ENCODE data around the gene ZDHHC17.

The ZDHHC17 gene

GRCh38 chr12:76787689-76788088, 23.8 kb downstream of the ZDHHC17 start:
- Mint-ChIP-seq H3K27ac (no peak overlapping the region), H3K4me1 (ENCODE audit: low read depth) (peaks cover 34% of the 10 kb centered on the region)

DNA sequence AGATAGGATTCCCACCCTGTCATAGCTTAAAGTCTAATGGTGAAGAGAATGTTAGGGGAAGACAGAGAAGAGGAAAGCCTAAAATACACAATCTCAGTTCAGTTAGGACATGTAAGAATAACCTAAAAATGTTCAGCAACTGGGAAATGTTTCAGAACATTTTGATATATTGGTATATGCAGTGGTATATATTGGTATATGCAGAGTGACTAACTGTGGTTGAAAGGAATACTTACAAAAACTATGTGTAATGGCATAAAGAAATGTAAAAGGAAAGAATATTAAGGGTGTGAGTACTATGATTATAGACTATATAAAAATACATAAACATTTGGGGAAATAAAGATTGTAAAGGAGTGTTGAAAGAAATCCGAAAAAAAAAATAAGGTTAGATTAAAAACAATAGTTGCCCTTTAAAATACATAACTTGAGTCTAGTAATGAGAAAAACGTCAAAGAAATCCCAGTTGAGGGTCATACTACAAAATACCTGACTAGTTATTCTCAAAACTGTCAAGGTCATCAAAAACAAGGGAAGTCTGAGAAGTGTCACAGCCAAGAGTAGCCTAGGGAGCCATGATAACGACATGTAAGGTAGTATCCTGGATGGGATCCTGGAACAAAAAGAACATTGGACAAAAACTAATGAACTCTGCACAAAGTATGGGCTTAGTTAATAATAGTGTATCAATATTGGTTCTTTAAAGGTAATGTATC, 25.6 kb downstream of the ZDHHC17 start:
- no peak overlapping the region for H3K27ac Mint-ChIP-seq
- peaks cover 4% of the 10 kb centered on the region for H3K9me3 Mint-ChIP-seq
- no peak overlapping the region for H3K4me3 Mint-ChIP-seq
- peaks cover 18% of the 10 kb centered on the region for H3K4me1 Mint-ChIP-seq (ENCODE audit: low read depth)
- H3K36me3 Mint-ChIP-seq (ENCODE audit: low read depth) = peaks cover 5% of the 10 kb centered on the region
- no peaks in the 10 kb centered on the region for H3K27me3 Mint-ChIP-seq

More at GRCh38 chr12:76787689-76788088, 23.8 kb downstream of the ZDHHC17 start:
- no peaks in the 10 kb centered on the region for H3K27me3 Mint-ChIP-seq
- no peak overlapping the region for H3K4me3 Mint-ChIP-seq
- H3K9me3 Mint-ChIP-seq = peaks cover 4% of the 10 kb centered on the region
- H3K36me3 Mint-ChIP-seq (ENCODE audit: low read depth) = peaks cover 18% of the 10 kb centered on the region

DNA sequence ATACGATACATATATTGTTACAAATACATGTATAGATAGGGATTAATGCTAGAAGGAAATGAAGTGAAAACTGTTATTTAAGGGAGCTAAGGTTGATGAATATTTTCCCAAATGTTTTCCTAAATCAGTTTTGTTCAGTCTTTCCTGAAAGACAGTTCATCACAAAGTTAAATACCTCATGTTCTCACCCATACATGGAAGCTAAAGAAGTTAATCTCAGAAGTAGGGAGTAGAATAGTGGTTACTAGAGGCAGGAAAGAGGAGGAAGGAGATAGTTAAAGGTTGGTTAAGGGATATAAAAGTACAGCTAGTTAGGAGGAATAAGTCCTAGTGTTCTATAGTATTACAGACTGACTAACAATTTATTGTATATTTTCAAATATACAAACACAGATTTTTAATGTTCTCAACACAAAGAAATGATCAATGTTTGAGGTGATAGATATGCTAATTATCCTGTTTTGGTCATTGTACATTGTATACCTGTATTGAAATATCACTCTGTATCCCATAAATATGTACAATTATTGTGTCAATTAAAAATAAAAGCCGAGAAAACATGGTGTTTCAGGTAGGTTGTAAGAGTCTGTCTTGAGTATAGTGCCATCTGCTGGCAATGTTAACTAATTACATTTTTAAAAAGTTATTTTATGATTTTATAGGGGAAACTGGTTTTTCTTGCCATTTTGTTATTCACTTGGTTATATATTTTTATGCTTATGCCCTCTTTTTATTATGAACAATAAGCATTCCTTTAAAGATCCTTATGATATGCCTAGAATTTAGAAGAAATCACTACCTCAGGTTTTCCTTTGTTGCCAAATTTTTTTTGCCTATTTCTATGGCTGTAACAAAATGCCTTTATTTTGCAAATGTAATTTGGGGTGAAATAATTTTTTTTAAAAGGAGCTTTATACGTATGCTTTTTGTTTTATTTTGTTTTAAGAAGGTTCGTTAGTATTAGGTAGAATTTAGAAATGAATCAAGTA, 26.9 kb downstream of the ZDHHC17 start:
- Mint-ChIP-seq H3K9me3 (no peaks in the 10 kb centered on the region), H3K4me1 (ENCODE audit: low read depth) (peaks cover 20% of the 10 kb centered on the region), H3K4me3 (no peak overlapping the region), H3K27ac (peak overlapping the region; percentile 4), H3K36me3 (ENCODE audit: low read depth) (peaks cover under 1% of the 10 kb centered on the region), H3K27me3 (no peaks in the 10 kb centered on the region)

DNA sequence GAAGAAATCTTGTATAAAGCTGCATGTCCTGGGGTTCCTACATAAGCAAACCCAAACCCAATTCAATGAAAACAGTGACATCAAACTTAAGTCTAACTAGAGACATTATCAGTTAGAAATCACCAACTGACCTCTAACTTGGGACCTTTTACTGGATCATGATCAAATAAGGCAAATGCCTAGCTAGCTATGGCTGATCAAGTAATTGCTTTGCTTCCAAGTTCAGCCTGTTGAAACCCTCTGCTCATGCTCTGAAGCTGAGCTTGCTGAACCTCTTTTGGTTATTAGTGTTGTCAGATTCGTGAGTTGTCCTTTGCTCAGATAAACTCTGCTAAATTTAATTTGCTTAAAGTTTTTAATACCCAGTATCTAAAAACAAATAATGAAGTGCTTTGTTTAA, 28.9 kb downstream of the ZDHHC17 start:
- Mint-ChIP-seq H3K36me3 (ENCODE audit: low read depth) (peaks cover under 1% of the 10 kb centered on the region), H3K9me3 (no peaks in the 10 kb centered on the region), H3K27me3 (no peaks in the 10 kb centered on the region), H3K4me1 (ENCODE audit: low read depth) (peaks cover 13% of the 10 kb centered on the region), H3K4me3 (no peak overlapping the region), H3K27ac (no peak overlapping the region)

DNA sequence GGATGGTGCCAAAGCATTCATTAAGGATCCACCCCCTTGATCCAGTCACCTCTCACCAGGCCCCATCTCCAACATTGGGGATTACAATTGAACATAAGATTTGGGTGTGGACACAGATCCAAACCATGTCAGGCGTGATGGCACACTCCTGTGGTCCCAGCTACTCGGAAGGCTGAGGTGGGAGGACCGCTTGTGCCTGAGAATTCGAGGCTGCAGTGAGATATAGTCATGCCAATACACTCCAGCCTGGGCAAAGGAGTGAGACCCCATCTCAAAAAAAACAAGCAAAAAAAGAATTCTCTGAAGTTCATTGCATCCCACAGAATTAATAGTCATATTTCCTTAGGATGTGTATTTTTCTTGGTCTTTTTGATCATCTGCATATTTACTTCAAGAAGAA, 34.9 kb downstream of the ZDHHC17 start:
- H3K9me3 Mint-ChIP-seq = peaks cover 9% of the 10 kb centered on the region
- no peak overlapping the region for H3K4me3 Mint-ChIP-seq
- H3K27me3 Mint-ChIP-seq = no peaks in the 10 kb centered on the region
- no peak overlapping the region for H3K27ac Mint-ChIP-seq
- H3K36me3 Mint-ChIP-seq (ENCODE audit: low read depth) = peaks cover 44% of the 10 kb centered on the region
- peaks cover 6% of the 10 kb centered on the region for H3K4me1 Mint-ChIP-seq (ENCODE audit: low read depth)

DNA sequence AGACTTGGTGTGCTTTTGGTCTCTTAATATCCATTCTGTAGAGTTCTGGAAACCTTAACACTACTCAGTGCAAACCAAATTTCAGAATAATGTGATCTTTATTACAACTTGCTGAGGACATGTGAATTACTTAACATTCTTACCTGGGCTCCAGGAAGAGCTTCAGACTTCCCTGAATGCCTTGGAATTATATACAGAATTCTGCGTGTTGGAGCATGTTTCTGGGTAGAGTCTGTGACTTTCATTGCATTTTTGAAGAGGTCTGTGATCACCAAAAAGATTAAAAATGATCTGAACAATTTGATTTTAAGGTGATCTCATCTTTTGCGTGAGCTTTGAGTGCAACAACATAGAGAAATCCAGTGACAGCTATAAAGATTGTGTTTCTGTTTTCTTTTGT, 35.4 kb downstream of the ZDHHC17 start:
- no peak overlapping the region for H3K4me3 Mint-ChIP-seq
- no peak overlapping the region for H3K27ac Mint-ChIP-seq
- peaks cover 11% of the 10 kb centered on the region for H3K4me1 Mint-ChIP-seq (ENCODE audit: low read depth)
- no peaks in the 10 kb centered on the region for H3K27me3 Mint-ChIP-seq
- H3K36me3 Mint-ChIP-seq (ENCODE audit: low read depth) = peaks cover 44% of the 10 kb centered on the region
- H3K9me3 Mint-ChIP-seq = peaks cover 9% of the 10 kb centered on the region

- Mint-ChIP-seq H3K4me1 (ENCODE audit: low read depth) (peaks cover 5% of the 10 kb centered on the region), H3K9me3 (peaks cover 9% of the 10 kb centered on the region), H3K4me3 (no peak overlapping the region), H3K27me3 (no peaks in the 10 kb centered on the region), H3K27ac (no peak overlapping the region), H3K36me3 (ENCODE audit: low read depth) (peaks cover 55% of the 10 kb centered on the region)
Observed at GRCh38 chr12:76802060-76802459, 38.1 kb downstream of the ZDHHC17 start.

DNA sequence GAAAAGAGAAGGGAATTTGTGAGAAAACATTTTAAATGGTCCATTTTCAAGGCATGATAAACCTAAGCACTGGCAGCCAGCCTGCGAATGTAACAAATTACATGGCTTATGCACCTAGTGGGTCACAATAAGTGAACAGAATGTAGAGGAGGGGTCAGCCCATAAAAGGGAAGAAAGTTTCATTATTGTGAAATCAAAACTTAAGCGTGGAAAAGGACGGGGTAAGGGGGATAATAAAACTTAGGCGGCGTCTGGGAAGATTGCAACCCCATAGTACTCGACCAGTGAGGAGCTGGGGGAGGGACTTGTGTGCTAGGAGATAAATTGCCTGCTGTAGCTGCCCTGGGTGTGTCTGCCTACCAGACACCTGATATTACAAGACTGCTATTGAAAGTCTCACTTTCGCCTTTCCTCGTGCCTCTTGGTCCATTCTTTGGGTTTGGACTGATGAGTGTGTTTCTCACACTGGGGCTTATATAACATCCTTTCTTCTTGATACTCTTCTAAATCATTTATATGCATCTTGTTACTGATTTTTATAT, 40.6 kb downstream of the ZDHHC17 start:
- Mint-ChIP-seq H3K36me3 (ENCODE audit: low read depth) (peaks cover 43% of the 10 kb centered on the region), H3K9me3 (peaks cover 9% of the 10 kb centered on the region), H3K27ac (no peak overlapping the region), H3K4me3 (no peak overlapping the region), H3K4me1 (ENCODE audit: low read depth) (peaks cover 5% of the 10 kb centered on the region), H3K27me3 (no peaks in the 10 kb centered on the region)

- H3K4me3 Mint-ChIP-seq = no peak overlapping the region
- H3K9me3 Mint-ChIP-seq = no peaks in the 10 kb centered on the region
- peaks cover 43% of the 10 kb centered on the region for H3K36me3 Mint-ChIP-seq (ENCODE audit: low read depth)
- H3K4me1 Mint-ChIP-seq (ENCODE audit: low read depth) = no peaks in the 10 kb centered on the region
- no peaks in the 10 kb centered on the region for H3K27me3 Mint-ChIP-seq
- no peak overlapping the region for H3K27ac Mint-ChIP-seq
Observed at GRCh38 chr12:76810671-76811419, 46.9 kb downstream of the ZDHHC17 start.

DNA sequence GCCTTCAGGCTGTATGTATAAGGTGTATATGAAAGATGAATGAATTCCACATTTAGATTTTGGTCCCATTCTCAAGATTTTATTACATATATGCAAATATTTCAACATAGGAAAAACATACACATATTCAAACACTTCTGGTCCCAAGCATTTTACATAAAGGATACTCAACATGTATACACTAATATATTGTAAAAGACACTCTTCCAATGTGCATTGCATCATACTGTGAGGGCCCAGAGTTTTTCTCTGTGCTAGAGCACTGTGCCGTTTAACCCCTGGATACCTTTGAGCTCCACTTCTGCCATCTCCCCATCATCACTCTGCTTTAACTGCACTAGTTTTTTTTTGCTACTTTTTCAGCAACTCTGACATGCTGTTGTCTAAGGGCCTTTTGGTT, 48.1 kb downstream of the ZDHHC17 start:
- H3K9me3 Mint-ChIP-seq = no peaks in the 10 kb centered on the region
- peaks cover 39% of the 10 kb centered on the region for H3K36me3 Mint-ChIP-seq (ENCODE audit: low read depth)
- no peak overlapping the region for H3K4me3 Mint-ChIP-seq
- no peaks in the 10 kb centered on the region for H3K27me3 Mint-ChIP-seq
- no peaks in the 10 kb centered on the region for H3K4me1 Mint-ChIP-seq (ENCODE audit: low read depth)
- H3K27ac Mint-ChIP-seq = no peak overlapping the region

DNA sequence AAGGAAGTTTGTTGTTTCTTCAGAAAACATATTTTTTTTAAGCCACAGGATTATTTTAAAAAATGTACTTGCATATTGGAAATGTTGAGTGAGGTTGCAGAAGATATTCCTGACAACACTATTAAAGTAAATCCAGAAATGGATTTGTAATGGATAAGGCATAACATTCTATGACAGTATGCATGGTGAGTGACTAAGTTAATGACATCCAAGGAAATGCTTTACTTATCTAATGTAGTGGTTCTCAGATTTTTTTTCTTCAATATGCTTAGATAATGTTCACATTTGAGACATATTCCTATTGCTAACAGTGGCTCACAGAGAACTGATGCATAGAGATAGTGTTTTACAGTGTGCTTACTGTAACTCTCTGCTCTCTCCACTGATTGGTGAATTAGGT, 49.4 kb downstream of the ZDHHC17 start:
- peaks cover 35% of the 10 kb centered on the region for H3K36me3 Mint-ChIP-seq (ENCODE audit: low read depth)

DNA sequence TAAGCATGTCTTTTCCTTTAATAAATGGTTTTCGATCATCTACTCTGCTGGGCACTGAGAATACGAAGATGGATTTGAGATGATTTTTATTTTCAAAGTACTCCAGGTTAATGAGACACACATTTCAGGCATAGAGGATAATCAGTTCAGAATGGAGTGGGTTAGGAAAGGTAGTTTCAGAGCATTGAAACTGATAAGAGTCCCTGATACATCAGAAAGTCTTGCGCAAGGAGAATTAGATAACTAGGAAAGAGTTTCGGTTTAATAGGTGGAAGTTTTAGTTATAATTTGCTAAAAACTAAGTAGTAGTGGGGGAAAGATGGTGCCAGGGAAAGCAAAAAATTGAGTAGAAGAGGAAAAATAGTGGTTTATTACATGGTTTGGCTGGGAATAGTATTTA, 50.1 kb downstream of the ZDHHC17 start:
- Mint-ChIP-seq H3K27me3 (no peaks in the 10 kb centered on the region), H3K27ac (no peak overlapping the region), H3K9me3 (no peaks in the 10 kb centered on the region), H3K4me3 (no peak overlapping the region), H3K4me1 (ENCODE audit: low read depth) (no peaks in the 10 kb centered on the region), H3K36me3 (ENCODE audit: low read depth) (peaks cover 40% of the 10 kb centered on the region)

More for the DNA sequence above, 49.4 kb downstream of the ZDHHC17 start:
- Mint-ChIP-seq H3K4me1 (ENCODE audit: low read depth) (no peaks in the 10 kb centered on the region), H3K4me3 (no peak overlapping the region), H3K27ac (no peak overlapping the region), H3K9me3 (no peaks in the 10 kb centered on the region), H3K27me3 (no peaks in the 10 kb centered on the region)

DNA sequence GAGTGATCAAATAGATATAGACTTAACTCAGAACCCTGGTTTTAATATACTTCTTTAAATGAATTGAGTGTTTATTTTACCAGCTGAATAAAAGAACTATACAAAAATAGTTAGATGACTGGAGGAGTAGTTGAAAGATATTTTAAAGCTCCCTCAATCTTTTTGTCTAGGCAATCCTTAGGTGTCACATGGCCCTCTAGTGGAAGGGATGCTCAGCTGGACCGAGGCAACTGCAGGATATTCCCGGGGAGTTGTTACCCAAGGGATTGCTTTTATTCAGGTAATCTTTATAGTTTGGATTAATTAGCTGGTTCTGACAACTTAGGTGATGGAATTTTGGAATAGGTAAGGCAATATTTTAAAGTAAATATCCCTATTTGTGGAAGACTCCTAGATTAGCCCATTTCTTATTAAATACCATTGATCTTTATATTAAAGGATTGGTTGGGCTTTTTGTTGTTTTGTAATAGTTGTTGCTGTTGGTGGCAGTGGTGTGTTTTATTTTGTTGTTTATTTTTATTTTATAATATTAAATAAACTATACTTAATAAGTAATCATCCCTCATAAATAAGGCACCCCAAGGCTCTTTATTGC, 57.1 kb downstream of the ZDHHC17 start:
- Mint-ChIP-seq H3K36me3 (ENCODE audit: low read depth) (peaks cover 20% of the 10 kb centered on the region), H3K4me1 (ENCODE audit: low read depth) (no peaks in the 10 kb centered on the region), H3K9me3 (no peaks in the 10 kb centered on the region), H3K27ac (no peak overlapping the region), H3K27me3 (no peaks in the 10 kb centered on the region), H3K4me3 (no peak overlapping the region)

DNA sequence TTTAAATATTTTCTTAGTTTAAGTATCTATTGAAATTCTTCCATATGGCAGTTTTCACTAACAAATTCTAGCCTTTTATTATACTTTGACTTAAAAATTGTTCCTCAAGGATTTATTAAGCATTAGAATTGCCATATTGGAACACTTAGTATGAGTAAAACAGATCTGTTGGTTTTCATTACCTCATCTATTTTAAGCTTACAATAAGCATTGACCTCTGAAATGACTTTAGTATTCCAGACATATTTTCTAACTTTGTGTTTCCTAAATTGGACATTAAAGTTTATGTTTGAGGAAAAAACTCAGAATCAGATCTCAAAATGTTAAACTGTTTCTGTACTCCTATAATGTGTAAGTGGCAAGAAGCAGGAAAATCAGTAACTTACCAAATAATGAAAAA, 66.5 kb downstream of the ZDHHC17 start:
- H3K27me3 Mint-ChIP-seq = no peaks in the 10 kb centered on the region
- no peak overlapping the region for H3K27ac Mint-ChIP-seq

More for the DNA sequence above, 66.5 kb downstream of the ZDHHC17 start:
- no peak overlapping the region for H3K4me3 Mint-ChIP-seq
- H3K9me3 Mint-ChIP-seq = no peaks in the 10 kb centered on the region
- no peaks in the 10 kb centered on the region for H3K4me1 Mint-ChIP-seq (ENCODE audit: low read depth)
- peaks cover 41% of the 10 kb centered on the region for H3K36me3 Mint-ChIP-seq (ENCODE audit: low read depth)
